ENCODE measurements around the gene PNMT.

Gene PNMT

GRCh38 chr17:39618956-39619785 lies 49.1 kb upstream of the PNMT start:
- H3K4me1 ChIP-seq (ENCODE audit: control insufficient read depth, insufficient read depth, low read length): peaks cover 4% of the 10 kb centered on the region
- H3K4me3 ChIP-seq (ENCODE audit: low read depth, low read length): no peak overlapping the region
- POLR2A ChIA-PET: interaction anchor here (0.5 to 2.1 kb wide), 4 partner anchors 12 to 414 kb away, joined by 3 to 6 read pairs (median 4); no protein-coding TSS in a partner anchor
- H3K9me3 ChIP-seq (ENCODE audit: control insufficient read depth, insufficient read depth, low read depth, low read length): no peaks in the 10 kb centered on the region
- no peaks in the 10 kb centered on the region for H3K36me3 ChIP-seq (ENCODE audit: control insufficient read depth in 2 of 2, insufficient read depth in 1 of 2, low read length in 2 of 2)
- H3K27ac ChIP-seq (ENCODE audit: extremely low read depth, low read depth, low read length): no peak overlapping the region
- CTCF ChIA-PET: interaction anchor here (0.6 to 11.8 kb wide), 17 partner anchors 13 to 636 kb away, joined by 3 to 475 read pairs (median 6); partner anchors contain the start of genes PNMT, STARD3 and TCAP
- TF ChIP-seq SETDB1 (IDR thresholded peaks at IDR 0.05; ENCODE audit: insufficient read length, low read length): no peak
- TF ChIP-seq REST (tag by site-specific recombination; IDR thresholded peaks at IDR 0.05): no peak
- TF ChIP-seq ZNF704 (tag by site-specific recombination; IDR thresholded peaks at IDR 0.05): no peak
- TF ChIP-seq MZF1 (tag by site-specific recombination; IDR thresholded peaks at IDR 0.05; ENCODE audit: borderline replicate concordance): no peak
- no peak for TF ChIP-seq ZIC2 (tag by site-specific recombination; IDR thresholded peaks at IDR 0.05)
- TF ChIP-seq ZNF175 (tag by site-specific recombination; IDR thresholded peaks at IDR 0.05): no peak
- TF ChIP-seq ZNF214 (tag by site-specific recombination; IDR thresholded peaks at IDR 0.05; ENCODE audit: borderline replicate concordance): no peak
- TF ChIP-seq ZNF791 (tag by site-specific recombination; IDR thresholded peaks at IDR 0.05): no peak
- no peak for TF ChIP-seq ZNF624 (tag by site-specific recombination; IDR thresholded peaks at IDR 0.05)
- TF ChIP-seq ZNF26 (tag by site-specific recombination; IDR thresholded peaks at IDR 0.05): no peak
- TF ChIP-seq ZNF580 (tag by site-specific recombination; IDR thresholded peaks at IDR 0.05): no peak
- TF ChIP-seq HOXC10 (CRISPR knock-in tag; IDR thresholded peaks at IDR 0.05): no peak
- TF ChIP-seq ZNF157 (tag by site-specific recombination; IDR thresholded peaks at IDR 0.05): no peak
- TF ChIP-seq ZNF169 (tag by site-specific recombination; IDR thresholded peaks at IDR 0.05): no peak
- TF ChIP-seq ZNF571 (tag by site-specific recombination; IDR thresholded peaks at IDR 0.05): no peak
- TF ChIP-seq ZNF530 (tag by site-specific recombination; IDR thresholded peaks at IDR 0.05; ENCODE audit: low read depth): no peak
- TF ChIP-seq ZSCAN16 (tag by site-specific recombination; IDR thresholded peaks at IDR 0.05): no peak
- no peak for TF ChIP-seq ZNF776 (tag by site-specific recombination; IDR thresholded peaks at IDR 0.05; ENCODE audit: borderline replicate concordance)
- peak; percentile 47; the same call in 1 of the 2 replicates for TF ChIP-seq ZBTB17 (tag by site-specific recombination; IDR thresholded peaks at IDR 0.05)
- TF ChIP-seq KLF17 (tag by site-specific recombination; IDR thresholded peaks at IDR 0.05): no peak
- no peak for TF ChIP-seq ZNF426 (tag by site-specific recombination; IDR thresholded peaks at IDR 0.05)
- no peak for TF ChIP-seq ZNF560 (tag by site-specific recombination; IDR thresholded peaks at IDR 0.05; ENCODE audit: borderline replicate concordance)
- TF ChIP-seq ZBTB20 (tag by site-specific recombination; IDR thresholded peaks at IDR 0.05): peak; percentile 18; the same call in 1 of the 2 replicates
- TF ChIP-seq ZNF768 (tag by site-specific recombination; IDR thresholded peaks at IDR 0.05): no peak
- TF ChIP-seq ZBTB8A (tag by site-specific recombination; IDR thresholded peaks at IDR 0.05): 0 out of 2 replicates have a peak, but pooled peaks have one; percentile 7
- no peak for TF ChIP-seq ZEB2 (tag by site-specific recombination; IDR thresholded peaks at IDR 0.05)
- no peak for TF ChIP-seq ZBTB21 (tag by site-specific recombination; IDR thresholded peaks at IDR 0.05)
- peak; percentile 50; the same call in 1 of the 2 replicates for TF ChIP-seq HIC1 (tag by site-specific recombination; IDR thresholded peaks at IDR 0.05)
- TF ChIP-seq ZFP69B (tag by site-specific recombination; IDR thresholded peaks at IDR 0.05): no peak
